ENCODE results near the gene MYCT1.
"Not testable (repeated sequence)": the region's sequence is repeated elsewhere in the genome, so short reads cannot be mapped to it uniquely, and the experiment has no call there.

MYCT1 gene

DNA sequence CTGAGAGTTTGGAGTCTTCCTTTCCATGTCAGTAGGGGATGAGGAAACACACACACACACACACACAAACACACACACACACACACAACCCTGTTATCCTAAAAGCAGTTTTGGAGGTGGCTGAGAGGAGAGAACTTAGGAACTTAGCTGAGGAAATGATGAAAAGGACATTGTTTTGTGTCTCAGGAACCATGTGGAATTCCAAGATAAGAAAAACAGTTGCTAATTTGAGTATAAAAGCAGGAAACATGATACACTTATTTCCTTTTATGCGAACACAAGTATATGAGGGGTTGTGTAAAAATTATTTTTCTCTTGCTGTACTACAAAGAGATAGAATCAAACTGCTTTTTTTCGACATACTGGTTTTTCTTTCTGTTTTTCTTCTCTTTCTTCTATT, at the start of gene MYCT1:
Gene MYCT1 (plus strand): TSS at position 264 of the 400 bp plus-strand sequence. CDS start 6 bp downstream, at position 270.
- DNase-seq (ENCODE audit: low spot score): no peak

GRCh38 chr6:152648105-152648504, 49.6 kb upstream of the MYCT1 start:
- DNase-seq (ENCODE audit: low spot score): no peak

DNA sequence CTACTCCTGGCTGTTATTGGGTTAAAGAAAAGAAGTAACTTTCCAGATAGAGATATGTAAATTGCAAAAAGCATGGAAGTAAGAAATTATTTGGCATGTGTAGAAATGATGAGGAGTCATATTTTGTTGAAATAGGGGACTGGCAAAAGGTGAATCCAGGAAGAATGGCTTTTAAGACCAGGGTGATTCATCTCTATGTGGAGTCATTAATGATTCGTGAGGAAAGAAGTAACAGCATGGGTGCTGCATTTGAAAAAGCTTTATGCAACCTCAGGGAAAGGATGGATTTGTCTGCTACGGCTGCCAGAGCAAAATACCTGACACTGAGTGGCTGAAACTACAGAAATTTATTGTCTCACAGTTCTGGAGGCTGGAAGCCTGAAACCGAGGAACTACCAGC, 45.7 kb upstream of the MYCT1 start:
- no peak for DNase-seq (ENCODE audit: low spot score)

GRCh38 chr6:152661776-152662175, 35.9 kb upstream of the MYCT1 start:
- no peak for DNase-seq (ENCODE audit: low spot score)

GRCh38 chr6:152669895-152670294, 27.8 kb upstream of the MYCT1 start:
- no peak for DNase-seq (ENCODE audit: low spot score)

- DNase-seq (ENCODE audit: low spot score): no peak
Measured at GRCh38 chr6:152671171-152671570, 26.5 kb upstream of the MYCT1 start.

- no peak for DNase-seq (ENCODE audit: low spot score)
Measured at GRCh38 chr6:152673236-152673635, 24.5 kb upstream of the MYCT1 start.

- no peak for DNase-seq (ENCODE audit: low spot score)
Measured at GRCh38 chr6:152680151-152680550, 17.5 kb upstream of the MYCT1 start.

GRCh38 chr6:152680879-152681517, 16.7 kb upstream of the MYCT1 start:
- DNase-seq (ENCODE audit: low spot score): no peak

DNA sequence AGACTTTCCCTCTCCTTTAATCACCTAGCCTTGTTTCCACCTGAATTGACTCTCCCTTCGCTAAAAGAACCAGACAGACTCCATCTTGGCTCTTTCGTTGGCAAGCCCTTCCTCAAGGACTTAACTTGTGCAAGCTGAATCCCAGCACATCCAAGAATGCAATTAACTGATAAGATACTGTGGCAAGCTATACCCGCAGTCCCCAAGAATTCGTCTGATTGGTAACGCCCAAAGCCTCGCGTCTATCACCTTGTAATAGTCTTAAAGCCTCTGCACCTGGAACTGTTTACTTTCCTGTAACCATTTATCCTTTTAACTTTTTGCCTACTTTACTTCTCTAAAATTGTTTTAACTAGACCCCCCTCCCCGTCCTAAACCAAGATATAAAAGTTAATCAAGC, 15.6 kb upstream of the MYCT1 start:
- no peak for DNase-seq (ENCODE audit: low spot score)

GRCh38 chr6:152682935-152683334, 14.8 kb upstream of the MYCT1 start:
- not testable (repeated sequence) for DNase-seq (ENCODE audit: low spot score)

DNA sequence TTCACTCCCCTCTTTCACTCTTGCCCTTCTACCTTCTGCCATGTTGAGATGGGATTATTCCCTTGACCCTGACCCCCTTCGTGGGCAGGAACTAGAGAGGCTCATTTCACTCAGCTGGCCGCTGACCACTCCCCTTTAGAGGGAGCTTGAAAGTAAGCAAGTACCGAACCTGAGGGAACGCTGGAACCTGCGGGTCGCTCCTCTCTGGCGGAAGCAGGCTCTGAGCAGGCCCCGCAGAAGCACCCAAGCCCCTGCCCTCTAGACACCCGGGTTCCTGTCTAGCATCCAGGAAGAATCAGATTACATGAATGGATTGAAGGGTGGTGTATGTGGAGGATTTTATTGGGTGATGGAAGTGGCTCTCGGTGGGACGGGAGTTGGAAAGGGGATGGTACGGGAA, 11.9 kb upstream of the MYCT1 start:
- DNase-seq (ENCODE audit: low spot score): no peak

DNA sequence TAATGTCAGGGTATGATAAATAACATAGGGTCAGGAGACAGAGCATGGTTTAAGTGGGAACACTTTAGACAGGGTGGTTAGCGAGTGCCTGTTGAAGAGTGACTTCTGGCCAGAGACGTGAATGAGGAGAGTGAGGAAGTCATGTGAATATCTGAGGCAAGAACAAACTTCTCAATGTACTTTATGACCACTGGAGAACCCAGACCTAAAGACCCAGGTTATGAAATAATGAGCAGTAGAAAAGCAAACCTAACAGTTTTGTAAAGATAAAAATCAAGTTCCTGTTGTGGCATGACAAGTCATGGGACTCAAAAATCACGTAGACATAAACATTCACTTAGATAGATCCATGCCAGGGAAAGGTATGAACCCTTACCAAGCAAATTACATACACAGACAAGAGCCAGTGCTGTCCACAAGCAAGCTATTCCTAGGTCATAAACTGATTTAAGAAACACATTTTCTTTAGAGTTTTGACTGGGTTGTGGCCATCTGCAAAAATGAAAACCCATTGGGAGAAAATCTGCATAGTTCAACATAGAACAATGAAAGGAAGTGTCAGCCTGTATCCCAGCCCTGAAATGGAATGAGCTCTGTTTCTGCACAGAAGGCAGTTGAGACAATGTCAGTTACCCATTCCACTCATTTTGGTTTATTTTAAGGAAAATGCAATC, 2.2 kb upstream of the MYCT1 start:
- DNase-seq (ENCODE audit: low spot score): no peak

GRCh38 chr6:152696522-152696921, 1.2 kb upstream of the MYCT1 start:
- DNase-seq (ENCODE audit: low spot score): no peak

DNA sequence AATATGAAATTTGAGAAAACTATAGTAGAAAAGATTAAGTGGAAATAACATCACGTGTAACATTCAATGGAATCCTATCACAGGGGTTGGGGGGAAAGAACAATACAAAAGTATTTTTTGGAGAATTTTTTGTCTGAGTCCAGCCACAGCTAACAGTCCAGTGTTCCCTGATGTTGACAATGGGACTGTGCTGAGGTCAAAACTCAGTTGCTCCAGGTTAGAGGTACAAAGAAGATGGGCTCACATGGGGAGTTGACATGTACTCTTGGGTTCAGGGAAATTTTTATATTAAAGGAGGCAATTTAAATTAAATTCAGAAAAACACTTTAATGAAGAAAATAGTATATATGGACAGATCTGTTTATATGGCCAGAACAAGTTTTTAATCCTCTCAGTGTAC, 995 bp downstream of the MYCT1 start:
- DNase-seq (ENCODE audit: low spot score): no peak

DNA sequence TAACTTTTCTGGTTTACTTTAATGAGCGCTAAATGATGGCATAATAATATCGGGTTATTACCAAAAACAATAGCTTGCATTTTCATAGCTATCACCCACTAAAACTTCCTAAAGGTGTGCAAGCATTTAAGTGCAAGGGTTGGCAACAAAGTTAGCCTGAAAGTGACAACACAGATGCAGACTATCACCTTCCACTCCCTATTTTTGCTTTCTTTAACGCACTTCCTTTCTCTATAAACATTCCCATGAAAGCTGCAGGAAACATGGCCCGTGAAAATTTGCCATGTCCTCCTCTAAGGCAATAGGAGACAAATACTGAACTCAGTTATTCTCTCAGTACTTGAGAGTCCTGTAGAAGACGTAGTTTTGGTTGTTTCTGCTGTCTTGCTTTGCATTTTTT, 2.7 kb downstream of the MYCT1 start:
- DNase-seq (ENCODE audit: low spot score): no peak

- peak; percentile 31 for DNase-seq (ENCODE audit: low spot score)
Measured at GRCh38 chr6:152701081-152701862, 3.6 kb downstream of the MYCT1 start.

DNA sequence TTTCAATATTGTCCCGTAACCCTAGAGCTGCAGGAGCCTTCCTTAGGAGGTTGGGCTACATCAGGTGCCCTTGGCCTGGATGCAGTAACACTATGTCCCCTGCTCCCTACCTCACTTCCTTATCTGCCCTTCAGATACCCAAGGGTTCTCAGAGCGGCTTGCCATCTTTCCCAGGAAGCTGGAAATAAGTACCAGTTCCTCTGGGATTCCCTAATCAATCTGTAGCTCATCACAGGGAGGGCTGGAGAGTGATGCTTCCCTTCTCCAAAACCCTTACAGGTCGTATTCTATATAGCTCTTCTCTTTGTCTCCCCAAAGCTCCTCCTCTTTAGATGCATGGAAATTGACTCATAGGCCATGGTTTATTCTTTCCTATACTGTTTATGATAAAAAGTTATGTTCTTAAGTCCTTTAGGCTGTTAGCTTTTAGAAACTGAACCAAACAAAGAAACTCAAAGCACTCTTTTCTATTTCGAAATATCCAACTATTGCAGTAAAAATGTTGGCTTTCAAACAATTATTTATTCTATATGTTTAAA, 4.2 kb downstream of the MYCT1 start:
- no peak for DNase-seq (ENCODE audit: low spot score)

DNA sequence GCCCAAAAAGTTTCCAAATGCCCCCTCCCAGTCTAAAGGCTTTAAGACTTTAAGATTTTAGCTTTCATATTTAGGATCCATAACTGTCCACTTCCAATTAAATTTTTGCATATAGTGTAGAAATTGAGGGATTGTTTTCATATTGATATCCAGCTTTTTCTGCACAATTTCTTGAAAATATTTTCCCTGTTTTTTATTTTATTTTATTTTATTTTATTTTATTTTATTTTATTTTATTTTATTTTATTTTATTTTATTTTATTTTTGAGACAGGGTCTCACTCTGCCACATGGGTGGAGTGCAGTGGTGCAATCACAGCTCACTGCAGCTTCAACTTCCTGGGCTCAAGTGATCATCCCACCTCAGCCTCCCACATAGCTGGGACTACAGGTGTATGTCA, 6.1 kb downstream of the MYCT1 start:
- not testable (repeated sequence) for DNase-seq (ENCODE audit: low spot score)

- no peak for DNase-seq (ENCODE audit: low spot score)
Measured at GRCh38 chr6:152705327-152705726, 7.6 kb downstream of the MYCT1 start.

GRCh38 chr6:152716322-152716721, 18.6 kb downstream of the MYCT1 start:
- no peak for DNase-seq (ENCODE audit: low spot score)

GRCh38 chr6:152720974-152721373, 23.3 kb downstream of the MYCT1 start:
- no peak for DNase-seq (ENCODE audit: low spot score)

GRCh38 chr6:152721956-152722355, 24.3 kb downstream of the MYCT1 start:
- no peak for DNase-seq (ENCODE audit: low spot score)

All from D341Med (cell line).